HepG2 (cell line): ENCODE measurements around the gene MIR17HG. TPM values are rescaled to one million over a fixed set of nuclear protein-coding genes. Genes with fewer than 3 reads are reported as not detected.
A peak's percentile ranks its signal among the peaks of the same experiment; 100 is the strongest.

Source experiments
- EEA1 ChIP-seq: sonication (generic); formaldehyde crosslinking; IDR thresholded peaks from 2 replicates; pipeline ENCODE4 v1.5.1; 2020; ENCODE audit warnings: mild to moderate bottlenecking, missing genetic modification reagents, borderline replicate concordance
- ERF ChIP-seq: IDR thresholded peaks from 2 replicates; pipeline ENCODE4 v1.6.1; 2018; ENCODE audit warnings: missing biosample characterization, missing genetic modification reagents
- FOXK2 ChIP-seq: fragments of 450-650 bp; IDR thresholded peaks from 2 replicates; pipeline ENCODE4 v1.6.1; 2016
- KDM6A ChIP-seq: IDR thresholded peaks from 2 replicates; pipeline ENCODE4 v1.6.1; 2016; ENCODE audit warnings: low read depth
- PPARG ChIP-seq: conservative IDR thresholded peaks from 2 replicates; pipeline ENCODE4 v1.6.1; 2016; ENCODE audit warnings: missing biosample characterization, missing genetic modification reagents
- SRSF9 ChIP-seq: fragments of 200-400 bp; formaldehyde crosslinking; IDR thresholded peaks from 2 replicates; pipeline ENCODE4 v1.6.1; 2018; ENCODE audit warnings: borderline replicate concordance, mild to moderate bottlenecking, low read depth, low read length; ENCODE audit not compliant: insufficient read depth, poor library complexity, severe bottlenecking
- ZBTB7B ChIP-seq: sonication (generic); formaldehyde crosslinking; IDR thresholded peaks from 2 replicates; pipeline ENCODE4 v1.4.0; 2020; ENCODE audit warnings: missing genetic modification reagents
- ZFP41 ChIP-seq: sonication (generic); formaldehyde crosslinking; IDR thresholded peaks from 2 replicates; pipeline ENCODE4 v1.4.0; 2020; ENCODE audit warnings: mild to moderate bottlenecking, missing genetic modification reagents, borderline replicate concordance
- ZMAT3 ChIP-seq: sonication (generic); formaldehyde crosslinking; conservative IDR thresholded peaks from 2 replicates; pipeline ENCODE4 v1.7.0; 2021; ENCODE audit warnings: missing genetic modification reagents
- ZNF12 ChIP-seq: sonication (generic); formaldehyde crosslinking; IDR thresholded peaks from 2 replicates; pipeline ENCODE4 v1.5.0; 2020; ENCODE audit warnings: missing genetic modification reagents
- ZNF124 ChIP-seq: sonication (generic); formaldehyde crosslinking; IDR thresholded peaks from 2 replicates; pipeline ENCODE4 v1.4.0; 2020; ENCODE audit warnings: missing genetic modification reagents
- ZNF205 ChIP-seq: IDR thresholded peaks from 2 replicates; pipeline ENCODE4 v1.6.1; 2018; ENCODE audit warnings: missing biosample characterization, missing genetic modification reagents
- ZNF264 ChIP-seq: sonication (generic); formaldehyde crosslinking; IDR thresholded peaks from 2 replicates; pipeline ENCODE4 v1.4.0; 2020; ENCODE audit warnings: missing genetic modification reagents
- ZNF33A ChIP-seq: sonication (generic); formaldehyde crosslinking; IDR thresholded peaks from 2 replicates; pipeline ENCODE4 v1.5.1; 2020; ENCODE audit warnings: missing genetic modification reagents, mild to moderate bottlenecking, moderate library complexity, borderline replicate concordance
- ZNF589 ChIP-seq: sonication (generic); formaldehyde crosslinking; conservative IDR thresholded peaks from 2 replicates; pipeline ENCODE4 v1.8.0; 2022; ENCODE audit warnings: mild to moderate bottlenecking, moderate library complexity, missing genetic modification reagents
- ZNF772 ChIP-seq: sonication (generic); formaldehyde crosslinking; IDR thresholded peaks from 2 replicates; pipeline ENCODE4 v1.5.0; 2020; ENCODE audit warnings: mild to moderate bottlenecking, missing genetic modification reagents
- ZNF775 ChIP-seq: sonication (generic); formaldehyde crosslinking; IDR thresholded peaks from 2 replicates; pipeline ENCODE4 v1.4.0; 2020; ENCODE audit warnings: missing genetic modification reagents, mild to moderate bottlenecking, moderate library complexity, borderline replicate concordance
- polyA plus RNA-seq, 8 experiments: library from polyadenylated mRNA; depleted of rRNA in 3 of 8; stranded (reverse) in 7 of 8; unstranded in 1 of 8; fragments of >200 nt; fragmentation: Illumina TruSeq in 4 of 8; extraction: Trizol in 4 of 8; gene quantifications; 2 replicates each; pipeline versions ENCODE4 v1.2.1 to v1.2.3, GENCODE V29; 2011 to 2016; ENCODE audit warnings: low read depth in 4 of 8, missing spikeins in 1 of 8, mixed read lengths in 1 of 8; ENCODE audit not compliant: insufficient read depth in 1 of 8
- total RNA-seq, 5 experiments: library from RNA; depleted of rRNA; stranded (reverse); fragments of >200 nt; fragmentation: Illumina TruSeq; extraction: Trizol; gene quantifications; 2 replicates each; pipeline ENCODE4 v1.2.3, GENCODE V29; 2016; ENCODE audit warnings: low read depth in 1 of 5
- TF ChIP-seq, protein P1 (sequence below), 2 experiments: sonication (generic) in 1 of 2; formaldehyde crosslinking in 1 of 2; IDR thresholded peaks; 2 replicates each; pipeline versions ENCODE4 v1.4.0 to v1.6.1; 2016 to 2020; ENCODE audit warnings: borderline replicate concordance in 1 of 2, low read depth in 1 of 2, mild to moderate bottlenecking in 1 of 2, missing genetic modification reagents in 1 of 2
- TF ChIP-seq, protein P2 (sequence below): IDR thresholded peaks from 2 replicates; pipeline ENCODE4 v1.6.1; 2016; ENCODE audit warnings: control low read depth
- TF ChIP-seq, protein P3 (sequence below): IDR thresholded peaks from 2 replicates; pipeline ENCODE4 v1.6.1; 2018; ENCODE audit warnings: missing genetic modification reagents, mild to moderate bottlenecking, missing compliant biosample characterization

Gene MIR17HG
- total and polyA plus RNA-seq, 2 of the 13 experiments (the other 11 are each of a cell fraction or from before 2014, with no cell fraction given): 2.5 to 12.3 TPM

DNA sequence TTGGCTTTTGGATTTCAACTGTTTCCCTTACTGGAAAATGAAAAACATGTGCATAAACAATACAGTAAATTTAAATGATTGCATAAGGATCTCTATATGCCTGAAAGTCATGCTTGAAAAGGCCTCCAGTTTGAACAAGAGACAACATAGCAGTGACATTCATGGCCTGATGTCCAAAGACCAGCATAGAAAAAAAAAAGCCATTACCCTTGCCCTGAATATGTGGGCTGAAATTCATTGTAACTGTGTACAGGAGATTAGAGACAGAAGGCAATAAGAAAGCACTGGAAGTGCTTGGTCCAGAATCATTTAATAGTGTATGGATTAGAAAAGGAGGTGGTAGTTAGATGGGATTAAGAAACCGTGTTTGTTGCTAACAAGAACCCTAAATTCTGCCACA lies 15.4 kb downstream of the MIR17HG start (continued):
- TF ChIP-seq, protein P1, sequence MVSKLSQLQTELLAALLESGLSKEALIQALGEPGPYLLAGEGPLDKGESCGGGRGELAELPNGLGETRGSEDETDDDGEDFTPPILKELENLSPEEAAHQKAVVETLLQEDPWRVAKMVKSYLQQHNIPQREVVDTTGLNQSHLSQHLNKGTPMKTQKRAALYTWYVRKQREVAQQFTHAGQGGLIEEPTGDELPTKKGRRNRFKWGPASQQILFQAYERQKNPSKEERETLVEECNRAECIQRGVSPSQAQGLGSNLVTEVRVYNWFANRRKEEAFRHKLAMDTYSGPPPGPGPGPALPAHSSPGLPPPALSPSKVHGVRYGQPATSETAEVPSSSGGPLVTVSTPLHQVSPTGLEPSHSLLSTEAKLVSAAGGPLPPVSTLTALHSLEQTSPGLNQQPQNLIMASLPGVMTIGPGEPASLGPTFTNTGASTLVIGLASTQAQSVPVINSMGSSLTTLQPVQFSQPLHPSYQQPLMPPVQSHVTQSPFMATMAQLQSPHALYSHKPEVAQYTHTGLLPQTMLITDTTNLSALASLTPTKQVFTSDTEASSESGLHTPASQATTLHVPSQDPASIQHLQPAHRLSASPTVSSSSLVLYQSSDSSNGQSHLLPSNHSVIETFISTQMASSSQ (IDR thresholded peaks at IDR 0.05; ENCODE audit: low read depth): no peak
- TF ChIP-seq, protein P1 (CRISPR knock-in tag; IDR thresholded peaks at IDR 0.05; ENCODE audit: borderline replicate concordance): no peak
- TF ChIP-seq KDM6A (0 out of 2 replicates have a peak, but pooled peaks have one; percentile 63), ZMAT3 (CRISPR knock-in tag) (no peak), ZNF124 (no peak), ZFP41 (CRISPR knock-in tag) (no peak), ZNF772 (CRISPR knock-in tag) (no peak), PPARG (CRISPR knock-in tag) (peak; percentile 99), ERF (CRISPR knock-in tag) (0 out of 2 replicates have a peak, but pooled peaks have one; percentile 24), ZNF33A (CRISPR knock-in tag) (no peak), ZNF589 (CRISPR knock-in tag) (no peak), ZNF205 (CRISPR knock-in tag) (no peak), ZNF775 (CRISPR knock-in tag) (no peak), ZNF264 (no peak), SRSF9 (no peak), ZNF12 (CRISPR knock-in tag) (no peak), ZBTB7B (CRISPR knock-in tag) (no peak), EEA1 (CRISPR knock-in tag) (no peak), FOXK2 (no peak)
- TF ChIP-seq, protein P2, sequence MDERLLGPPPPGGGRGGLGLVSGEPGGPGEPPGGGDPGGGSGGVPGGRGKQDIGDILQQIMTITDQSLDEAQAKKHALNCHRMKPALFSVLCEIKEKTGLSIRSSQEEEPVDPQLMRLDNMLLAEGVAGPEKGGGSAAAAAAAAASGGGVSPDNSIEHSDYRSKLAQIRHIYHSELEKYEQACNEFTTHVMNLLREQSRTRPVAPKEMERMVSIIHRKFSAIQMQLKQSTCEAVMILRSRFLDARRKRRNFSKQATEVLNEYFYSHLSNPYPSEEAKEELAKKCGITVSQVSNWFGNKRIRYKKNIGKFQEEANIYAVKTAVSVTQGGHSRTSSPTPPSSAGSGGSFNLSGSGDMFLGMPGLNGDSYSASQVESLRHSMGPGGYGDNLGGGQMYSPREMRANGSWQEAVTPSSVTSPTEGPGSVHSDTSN: no peak
- TF ChIP-seq, protein P3, sequence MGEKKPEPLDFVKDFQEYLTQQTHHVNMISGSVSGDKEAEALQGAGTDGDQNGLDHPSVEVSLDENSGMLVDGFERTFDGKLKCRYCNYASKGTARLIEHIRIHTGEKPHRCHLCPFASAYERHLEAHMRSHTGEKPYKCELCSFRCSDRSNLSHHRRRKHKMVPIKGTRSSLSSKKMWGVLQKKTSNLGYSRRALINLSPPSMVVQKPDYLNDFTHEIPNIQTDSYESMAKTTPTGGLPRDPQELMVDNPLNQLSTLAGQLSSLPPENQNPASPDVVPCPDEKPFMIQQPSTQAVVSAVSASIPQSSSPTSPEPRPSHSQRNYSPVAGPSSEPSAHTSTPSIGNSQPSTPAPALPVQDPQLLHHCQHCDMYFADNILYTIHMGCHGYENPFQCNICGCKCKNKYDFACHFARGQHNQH (CRISPR knock-in tag): peak; percentile 55; the same call in 1 of the 2 replicates
